GM18502 (cell line): ENCODE data around the gene NES.

ENCODE experiments used
- ATAC-seq: cut with Tn5 transposase; IDR thresholded peaks from one replicate; pipeline ENCODE4 v1.9.1; 2021; ENCODE audit warnings: mild to moderate bottlenecking; ENCODE audit not compliant: unreplicated experiment, poor library complexity

Gene NES

GRCh38 chr1:156682166-156682890 lies 5.1 kb upstream of the NES start:
- no peak for ATAC-seq

DNA sequence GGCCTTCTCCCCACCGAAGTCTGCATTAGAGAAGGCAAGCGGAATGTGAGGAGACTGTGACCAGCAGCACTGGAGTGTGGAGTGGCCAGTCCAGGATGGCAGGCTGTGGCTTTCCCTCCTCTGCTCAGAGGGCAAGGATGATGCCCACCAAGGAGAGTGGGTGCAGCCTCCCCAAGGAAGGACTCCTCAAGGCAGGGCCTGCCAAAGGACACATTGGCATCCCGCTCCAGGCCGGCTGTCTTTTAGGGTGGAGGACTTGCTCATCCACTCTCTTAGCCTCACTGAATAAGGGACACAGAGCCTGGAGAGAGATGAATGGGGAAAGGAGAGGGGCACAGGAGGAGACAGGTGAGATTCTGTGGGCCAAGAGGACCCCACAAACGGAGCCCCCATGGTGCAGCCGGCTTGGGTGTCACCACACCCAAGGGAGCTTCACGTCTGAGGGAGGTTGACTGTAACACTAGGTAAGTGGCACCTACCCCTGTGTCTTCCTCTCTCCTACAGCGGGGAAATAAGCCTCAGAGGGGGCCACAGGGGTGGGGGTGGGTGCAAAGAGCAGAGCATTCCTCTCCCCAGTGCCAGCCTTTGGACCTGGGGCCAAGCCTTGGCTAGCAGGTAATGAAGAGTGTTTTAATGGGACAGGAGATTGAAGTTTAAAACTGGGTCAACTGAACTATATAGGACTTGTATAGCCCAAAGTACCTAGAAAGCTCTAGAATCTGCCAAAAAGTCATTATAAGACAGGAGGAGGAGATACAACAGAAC lies 4.2 kb upstream of the NES start:
- no peak for ATAC-seq

DNA sequence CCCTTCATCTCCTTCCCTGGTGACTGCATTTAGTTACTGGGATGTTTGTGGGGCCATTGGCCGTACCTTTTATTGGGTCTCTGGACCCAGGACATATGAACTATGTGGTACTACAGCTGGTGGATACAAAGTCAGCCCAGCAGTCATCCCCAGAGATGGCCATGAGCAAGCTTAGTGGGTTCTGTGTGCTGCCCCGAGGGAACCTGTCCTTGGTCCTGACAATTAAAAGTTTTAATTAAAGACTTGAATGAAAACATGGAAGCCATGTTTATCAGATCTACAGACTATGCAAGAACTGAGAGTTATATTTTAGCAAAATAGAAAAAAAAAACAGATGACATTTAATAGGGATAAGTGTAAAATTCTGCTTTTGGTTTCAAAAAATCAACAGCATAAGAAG lies 2.8 kb upstream of the NES start:
- no peak for ATAC-seq

- ATAC-seq: no peak
These were observed 699 bp upstream of the NES start for GRCh38 chr1:156677616-156678596.

DNA sequence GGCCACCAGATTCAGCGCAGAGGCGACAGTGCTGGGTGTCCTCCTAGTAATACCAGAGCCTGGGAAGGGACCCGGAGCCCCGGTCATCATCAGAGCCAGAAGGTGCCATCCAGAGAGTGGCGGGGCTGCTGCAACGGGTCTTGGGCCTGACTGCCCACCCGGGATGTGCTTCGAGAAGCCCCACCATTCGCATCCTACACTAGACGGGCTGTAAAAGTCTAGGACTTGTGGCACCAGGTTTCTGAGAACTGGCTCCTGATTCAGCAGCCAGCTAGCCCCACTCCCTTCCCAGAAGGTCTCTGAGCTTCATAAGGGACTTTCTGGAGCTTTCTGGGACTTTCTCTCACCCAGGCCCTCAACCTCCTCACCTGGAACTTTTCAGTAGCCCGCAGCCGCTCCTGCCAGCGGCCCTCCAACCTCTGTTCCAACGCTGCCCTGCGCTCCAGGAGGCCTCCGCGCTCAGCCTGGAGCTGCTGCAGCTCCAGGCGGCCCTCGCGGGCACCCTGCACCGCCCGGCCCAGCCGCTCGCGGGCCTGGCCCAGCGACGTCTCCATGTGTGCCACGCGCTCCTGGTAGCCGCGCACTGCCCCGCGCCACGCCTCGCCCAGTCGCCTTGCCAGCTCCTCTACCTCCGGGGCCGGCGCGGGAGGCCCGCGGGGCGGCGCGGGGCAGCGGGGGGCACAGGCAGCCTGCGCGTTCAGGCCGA lies 940 bp downstream of the NES start:
- ATAC-seq: no peak

- no peak for ATAC-seq
These were observed 1.7 kb downstream of the NES start for GRCh38 chr1:156675210-156676113.

DNA sequence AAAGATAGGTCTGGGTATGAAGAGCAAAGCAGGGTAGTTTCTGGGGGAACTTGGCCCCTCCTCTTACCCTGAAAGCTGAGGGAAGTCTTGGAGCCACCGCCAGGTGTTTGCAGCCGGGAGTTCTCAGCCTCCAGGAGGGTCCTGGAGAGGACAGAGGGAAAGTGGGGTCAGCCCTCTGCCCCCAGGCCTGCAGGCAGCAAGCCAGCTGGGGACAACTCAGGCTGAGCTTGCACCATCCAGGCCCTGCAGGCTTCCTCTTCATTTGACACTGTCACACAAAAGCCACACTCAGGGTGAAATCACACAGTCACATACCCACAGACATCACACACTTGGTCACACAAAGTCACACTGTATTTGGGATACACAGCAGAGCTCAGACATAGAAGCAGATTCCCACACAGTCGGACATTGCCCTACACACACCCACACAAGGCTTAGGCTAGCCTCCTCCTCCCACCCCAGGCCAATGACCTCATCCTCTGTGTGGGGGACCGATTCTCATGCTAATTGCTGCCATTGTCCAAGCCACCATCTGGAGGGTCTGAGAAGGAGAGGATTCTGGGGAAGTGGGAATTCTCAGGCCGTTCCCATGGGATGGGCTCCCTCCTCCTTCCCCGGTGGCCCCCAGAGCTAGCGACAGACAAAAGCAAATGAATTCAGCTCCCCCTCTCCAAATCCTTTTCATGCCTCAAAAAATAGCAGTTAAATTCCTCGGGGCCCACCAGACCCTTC lies 3.7 kb downstream of the NES start:
- ATAC-seq: no peak

- no peak for ATAC-seq
These were observed 5.4 kb downstream of the NES start for GRCh38 chr1:156671804-156672203.

DNA sequence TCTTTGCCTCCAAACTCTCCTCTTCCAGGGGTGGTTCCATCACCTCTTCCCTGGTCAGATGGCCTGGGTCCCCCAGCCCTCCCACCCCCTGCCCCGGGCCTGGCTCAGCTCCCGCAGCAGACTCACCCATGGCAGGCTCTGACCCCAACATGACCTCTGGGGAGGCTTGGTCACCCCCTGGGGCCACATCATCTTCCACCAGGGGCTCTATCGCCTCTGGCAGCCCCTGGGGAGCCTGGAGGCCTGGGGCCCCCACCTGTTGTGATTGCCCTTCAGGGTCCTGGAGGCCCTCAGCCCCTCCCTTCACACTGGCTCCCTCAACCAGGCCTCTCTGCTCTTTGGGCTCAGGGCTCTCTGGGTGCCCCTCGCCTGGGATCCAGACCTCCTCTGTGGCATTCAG lies 6.4 kb downstream of the NES start:
- no peak for ATAC-seq

- no peak for ATAC-seq
These were observed 6.8 kb downstream of the NES start for GRCh38 chr1:156670359-156670758.

GRCh38 chr1:156669794-156670193 lies 7.4 kb downstream of the NES start:
- ATAC-seq: no peak

DNA sequence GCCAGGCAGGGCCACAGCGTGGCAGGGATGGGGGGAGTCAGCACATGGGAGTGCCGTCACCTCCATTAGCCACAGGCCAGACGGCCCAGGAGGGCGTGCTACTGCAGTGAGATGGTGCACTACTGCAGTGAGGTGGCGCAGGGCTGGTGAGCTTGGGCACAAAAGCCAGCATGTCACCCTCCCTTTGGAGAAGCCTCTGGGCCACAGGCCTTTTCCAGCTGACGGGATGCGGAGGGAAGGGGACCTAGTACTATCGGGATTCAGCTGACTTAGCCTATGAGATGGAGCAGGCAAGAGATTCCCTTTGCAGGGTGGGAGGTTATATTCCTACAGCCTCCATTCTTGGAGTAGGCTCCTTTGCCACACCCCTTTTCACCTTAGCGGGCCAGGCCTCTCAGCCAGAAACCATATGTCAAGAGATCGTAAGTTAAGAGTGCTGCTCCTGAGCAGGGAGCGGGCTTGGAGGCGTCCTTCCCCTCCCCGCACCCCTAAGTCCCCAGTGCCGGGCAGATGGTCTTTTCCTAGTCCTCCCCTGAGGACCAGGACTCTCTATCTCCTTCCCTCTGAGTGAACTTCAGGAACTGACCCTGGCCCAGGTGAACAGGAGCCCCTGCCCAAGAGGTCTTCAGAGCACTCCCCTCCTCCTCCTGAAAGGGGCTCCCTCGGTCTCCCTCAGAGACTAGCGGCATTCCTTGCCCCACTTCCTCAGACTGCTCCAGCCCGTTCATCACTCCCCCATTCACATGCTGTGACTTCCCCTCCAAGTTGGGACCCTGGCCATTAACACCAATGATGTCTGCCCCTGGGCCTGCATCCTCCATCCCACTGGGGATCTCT lies 8.2 kb downstream of the NES start:
- no peak for ATAC-seq

DNA sequence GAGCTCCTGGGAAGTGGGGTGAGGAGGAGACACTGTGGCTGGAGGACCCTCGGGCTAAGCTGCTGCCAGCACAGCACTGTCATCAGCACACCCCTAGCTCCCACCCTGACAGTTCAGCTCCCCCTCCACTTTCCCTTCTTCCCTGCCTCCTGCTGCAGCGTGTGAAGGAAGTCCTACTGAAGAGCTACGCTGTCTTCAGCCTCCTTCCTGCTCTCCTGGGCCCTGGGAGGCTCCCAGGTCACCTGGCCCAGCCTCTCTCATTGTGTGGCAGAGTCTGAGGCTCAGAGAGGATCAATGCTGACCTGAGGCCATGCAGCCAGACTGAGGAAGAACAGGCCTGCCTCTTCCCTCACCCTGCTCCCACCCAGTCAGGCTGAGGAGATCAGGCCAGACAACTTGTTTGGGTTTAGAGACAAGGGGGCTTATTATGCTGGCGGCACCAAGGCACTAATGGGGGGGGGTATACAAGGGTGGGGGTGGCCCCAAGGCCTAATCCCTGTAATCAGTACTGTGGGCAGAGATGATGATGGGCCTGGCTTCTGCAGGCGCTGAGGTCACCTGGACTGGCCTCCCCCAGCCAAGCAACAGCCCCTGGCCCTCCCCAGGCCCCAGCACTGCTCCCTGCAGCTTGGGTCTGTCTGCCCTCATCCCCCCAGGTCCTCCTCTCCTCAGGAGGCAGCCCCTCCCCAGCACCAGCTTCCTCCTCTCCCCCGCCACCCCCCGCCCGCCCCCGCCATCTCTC lies 9.1 kb downstream of the NES start:
- ATAC-seq: no peak

DNA sequence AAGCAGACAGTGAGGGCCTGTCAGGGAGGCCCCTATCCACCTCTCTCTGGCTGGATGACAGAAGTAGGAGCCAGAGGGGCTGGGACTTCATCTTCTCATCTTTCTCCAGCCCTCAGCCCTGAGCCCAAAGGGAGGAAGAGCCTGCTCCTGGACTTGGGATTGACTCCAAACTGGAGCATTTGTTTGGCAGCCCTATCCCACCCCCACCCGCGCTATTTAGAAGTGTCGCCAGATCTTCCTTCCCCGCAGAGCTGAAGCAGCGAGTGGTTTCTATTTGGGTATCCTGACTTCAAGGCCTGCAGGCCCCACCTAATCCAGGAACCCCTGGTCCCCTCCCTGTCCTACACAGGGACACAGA lies 9.6 kb downstream of the NES start:
- ATAC-seq: no peak

- ATAC-seq: no peak
These were observed 10.2 kb downstream of the NES start for GRCh38 chr1:156666862-156667609.

DNA sequence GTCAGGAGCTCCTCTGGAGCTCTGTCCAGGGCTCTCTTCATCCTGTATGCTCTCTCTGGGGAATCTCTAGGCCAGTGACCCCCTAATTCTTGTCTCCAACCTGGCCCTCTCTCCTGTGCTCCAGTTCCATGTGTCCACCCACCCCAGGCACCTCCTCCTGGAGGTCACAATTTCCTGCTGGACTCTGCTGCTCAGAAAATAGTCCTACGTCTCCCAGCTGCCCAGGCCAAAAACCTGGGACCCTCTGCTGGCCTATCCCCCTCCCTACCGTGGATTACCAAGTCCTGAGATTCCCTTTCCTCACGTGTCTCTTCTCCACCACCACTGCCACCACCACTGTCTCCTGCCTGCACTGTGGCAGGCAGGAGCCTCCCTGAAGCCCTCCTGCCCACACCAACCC lies 11.7 kb downstream of the NES start:
- no peak for ATAC-seq
